ENCODE results near the gene MEIS2. TPM values are rescaled to one million over a fixed set of nuclear protein-coding genes. Genes with fewer than 3 reads are reported as not detected.

The MEIS2 gene
- total RNA-seq, 1 experiment from 2014 or later, result 4.2 TPM

- Histone ChIP-seq H3K27ac (no peak overlapping the region), H3K27me3 (replicated peaks) (peaks cover 35% of the 10 kb centered on the region), H3K4me1 (replicated peaks) (no peaks in the 10 kb centered on the region), H3K36me3 (no peaks in the 10 kb centered on the region), H3K9me3 (replicated peaks) (no peaks in the 10 kb centered on the region), H3K4me3 (no peak overlapping the region)
- DNase-seq (ENCODE audit: low read depth in 1 of 2, low spot score in 2 of 2), result no peak
Observed at GRCh38 chr15:36886191-36886590, 214.2 kb downstream of the MEIS2 start.

DNA sequence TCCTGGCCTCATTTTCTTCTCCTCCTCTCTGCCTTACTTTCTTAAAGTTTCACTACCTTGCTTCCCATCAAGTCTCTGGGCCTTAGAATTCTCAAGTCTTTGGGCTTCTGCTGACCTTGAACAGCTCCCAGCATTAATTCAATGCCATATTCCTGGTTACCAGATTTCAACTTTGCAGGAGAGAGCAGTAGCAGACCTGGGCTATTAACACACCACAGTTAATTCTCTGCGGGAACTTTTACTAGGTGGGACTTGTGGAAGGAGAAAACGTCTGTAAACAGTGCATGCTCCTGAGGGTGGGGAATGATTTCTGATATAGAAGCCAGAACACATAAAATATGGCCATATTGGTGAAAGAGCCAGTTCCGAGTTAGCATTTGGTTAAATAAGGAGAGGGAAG is 214.6 kb downstream of the MEIS2 start:
- H3K36me3 ChIP-seq, result no peaks in the 10 kb centered on the region
- no peak overlapping the region for H3K27ac ChIP-seq
- peaks cover 40% of the 10 kb centered on the region for H3K27me3 ChIP-seq (replicated peaks)
- no peaks in the 10 kb centered on the region for H3K4me1 ChIP-seq (replicated peaks)
- H3K9me3 ChIP-seq (replicated peaks), result no peaks in the 10 kb centered on the region
- no peak overlapping the region for H3K4me3 ChIP-seq
- no peak for DNase-seq (ENCODE audit: low read depth in 1 of 2, low spot score in 2 of 2)

- no peaks in the 10 kb centered on the region for H3K9me3 ChIP-seq (replicated peaks)
- H3K36me3 ChIP-seq, result no peaks in the 10 kb centered on the region
- H3K27me3 ChIP-seq (replicated peaks), result peaks cover 40% of the 10 kb centered on the region
- no peak for DNase-seq (ENCODE audit: low read depth in 1 of 2, low spot score in 2 of 2)
- no peak overlapping the region for H3K27ac ChIP-seq
- no peak overlapping the region for H3K4me3 ChIP-seq
- no peaks in the 10 kb centered on the region for H3K4me1 ChIP-seq (replicated peaks)
Observed at GRCh38 chr15:36884936-36885635, 215.3 kb downstream of the MEIS2 start.

GRCh38 chr15:36884518-36884875 is 215.9 kb downstream of the MEIS2 start:
- Histone ChIP-seq H3K36me3 (no peaks in the 10 kb centered on the region), H3K27ac (no peak overlapping the region), H3K4me3 (no peak overlapping the region), H3K4me1 (replicated peaks) (no peaks in the 10 kb centered on the region), H3K27me3 (replicated peaks) (peaks cover 40% of the 10 kb centered on the region), H3K9me3 (replicated peaks) (no peaks in the 10 kb centered on the region)
- no peak for DNase-seq (ENCODE audit: low read depth in 1 of 2, low spot score in 2 of 2)

DNA sequence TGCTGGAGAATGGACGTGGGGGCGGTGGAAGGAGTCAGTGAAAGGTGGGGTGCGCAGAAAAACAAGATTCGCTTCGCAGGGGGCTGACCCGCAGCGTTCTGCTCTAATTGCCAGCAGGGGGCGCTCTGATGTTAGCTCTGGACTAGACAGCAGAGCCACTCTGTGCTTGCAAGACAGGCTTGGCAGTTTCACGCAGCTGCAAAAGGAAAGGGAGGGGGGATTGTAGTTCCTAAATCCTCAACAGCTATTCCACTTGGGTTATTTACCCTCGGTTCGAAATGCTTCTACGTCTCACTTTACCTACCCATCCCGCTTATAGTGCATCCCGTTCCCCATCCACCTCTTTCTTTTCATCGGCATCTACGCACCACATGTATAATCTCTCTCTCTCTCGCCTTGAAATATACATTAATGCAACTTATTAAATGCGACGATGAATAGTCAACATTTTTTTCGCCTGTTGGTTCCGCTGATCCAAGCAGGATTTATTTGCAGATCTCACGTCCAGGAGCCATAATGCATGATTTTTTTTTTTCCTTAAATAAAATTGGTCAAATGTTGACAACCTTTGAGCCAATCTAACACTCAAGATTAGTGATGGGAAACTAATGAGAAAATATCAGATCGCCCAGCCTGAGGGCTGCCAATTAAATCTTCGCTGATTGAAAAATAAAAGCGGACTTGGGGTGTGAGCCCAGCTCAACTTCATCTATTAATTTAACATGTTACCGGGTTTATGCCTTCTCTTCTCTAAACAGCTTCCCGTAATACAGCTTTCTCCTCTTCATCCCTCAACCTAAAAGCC is 216.4 kb downstream of the MEIS2 start:
- Histone ChIP-seq H3K4me3 (no peak overlapping the region), H3K9me3 (replicated peaks) (no peaks in the 10 kb centered on the region), H3K27ac (no peak overlapping the region), H3K4me1 (replicated peaks) (no peaks in the 10 kb centered on the region), H3K27me3 (replicated peaks) (peaks cover 40% of the 10 kb centered on the region), H3K36me3 (no peaks in the 10 kb centered on the region)
- DNase-seq (ENCODE audit: low read depth in 1 of 2, low spot score in 2 of 2), result peak; percentile 45 to 84

DNA sequence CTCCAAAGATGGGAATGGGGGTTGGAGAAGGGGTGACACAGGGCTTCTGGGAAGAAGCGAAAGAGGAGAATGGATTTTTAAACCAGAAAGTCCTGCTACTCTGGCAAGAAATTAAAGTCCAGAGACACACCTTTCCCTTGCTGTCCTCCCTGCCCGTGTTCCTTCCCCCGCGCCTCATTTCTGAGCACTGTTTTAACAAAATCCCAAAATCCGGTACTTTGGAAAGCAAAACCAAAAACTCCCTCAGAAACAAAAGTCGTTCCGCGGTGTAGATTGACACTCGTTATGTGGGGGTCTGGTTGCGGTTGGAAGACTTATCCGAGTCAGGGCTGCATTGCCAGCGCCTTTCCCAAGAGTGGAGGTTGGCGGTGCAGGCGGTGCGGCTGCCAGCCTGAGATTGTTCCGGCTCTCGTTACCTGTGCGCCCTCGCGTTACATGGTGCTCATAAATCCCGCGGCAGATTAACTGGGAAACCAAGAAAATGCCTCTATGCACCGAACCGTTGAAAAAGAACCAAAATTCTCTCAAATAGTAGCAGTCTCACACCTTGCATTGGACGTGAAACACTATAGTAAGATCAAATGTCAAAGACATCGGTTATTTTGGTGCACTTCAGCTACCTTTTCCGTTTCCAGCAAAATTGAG is 217.7 kb downstream of the MEIS2 start:
- Histone ChIP-seq H3K4me1 (replicated peaks) (no peaks in the 10 kb centered on the region), H3K36me3 (no peaks in the 10 kb centered on the region), H3K9me3 (replicated peaks) (no peaks in the 10 kb centered on the region), H3K27me3 (replicated peaks) (peaks cover 40% of the 10 kb centered on the region), H3K27ac (no peak overlapping the region), H3K4me3 (no peak overlapping the region)
- DNase-seq (ENCODE audit: low read depth in 1 of 2, low spot score in 2 of 2), result no peak

DNA sequence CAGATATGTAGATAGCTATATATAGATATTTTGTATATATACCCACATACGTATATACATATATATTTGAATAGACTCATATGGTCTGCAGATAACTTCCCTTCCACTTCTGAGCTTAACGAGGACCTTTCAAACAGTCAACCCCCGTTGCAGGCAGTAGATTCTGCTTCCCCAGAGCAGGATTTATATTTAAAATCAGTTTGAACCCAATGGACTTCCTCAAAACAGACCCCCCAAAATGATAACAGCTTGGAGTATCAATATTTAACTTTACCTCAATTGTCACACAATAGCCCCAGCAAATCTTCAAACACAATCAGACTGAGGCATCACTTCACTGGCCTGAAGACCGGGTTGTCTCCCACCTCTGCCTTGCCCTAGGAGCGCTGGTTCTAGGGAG is 218.3 kb downstream of the MEIS2 start:
- DNase-seq (ENCODE audit: low read depth in 1 of 2, low spot score in 2 of 2), result no peak
- Histone ChIP-seq H3K4me3 (no peak overlapping the region), H3K4me1 (replicated peaks) (no peaks in the 10 kb centered on the region), H3K27ac (no peak overlapping the region), H3K9me3 (replicated peaks) (no peaks in the 10 kb centered on the region), H3K27me3 (replicated peaks) (peaks cover 40% of the 10 kb centered on the region), H3K36me3 (no peaks in the 10 kb centered on the region)

DNA sequence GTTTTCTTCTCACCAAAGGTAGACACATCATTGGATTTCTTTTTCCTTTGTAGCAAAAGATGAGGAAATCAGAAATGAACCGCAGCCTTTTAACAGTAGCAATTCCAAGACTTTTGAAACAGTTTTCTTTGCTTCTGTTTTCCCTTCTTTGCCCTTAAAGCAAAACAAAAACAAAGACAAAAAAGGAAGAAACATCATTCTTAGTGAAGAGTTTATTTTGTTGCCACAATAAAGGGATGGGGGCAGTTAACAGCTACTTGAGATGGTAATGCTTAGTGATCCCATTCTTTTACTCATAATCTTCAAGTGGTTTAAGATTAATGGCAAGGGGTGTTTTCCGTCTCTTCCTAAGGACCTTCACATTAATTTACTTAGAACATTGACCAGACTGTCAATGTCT is 218.8 kb downstream of the MEIS2 start:
- no peaks in the 10 kb centered on the region for H3K4me1 ChIP-seq (replicated peaks)
- H3K27ac ChIP-seq, result no peak overlapping the region
- H3K9me3 ChIP-seq (replicated peaks), result no peaks in the 10 kb centered on the region
- peaks cover 40% of the 10 kb centered on the region for H3K27me3 ChIP-seq (replicated peaks)
- H3K4me3 ChIP-seq, result no peak overlapping the region
- no peak for DNase-seq (ENCODE audit: low read depth in 1 of 2, low spot score in 2 of 2)
- H3K36me3 ChIP-seq, result no peaks in the 10 kb centered on the region

GRCh38 chr15:36880913-36881460 is 219.4 kb downstream of the MEIS2 start:
- no peak overlapping the region for H3K4me3 ChIP-seq
- H3K9me3 ChIP-seq (replicated peaks), result no peaks in the 10 kb centered on the region
- no peak for DNase-seq (ENCODE audit: low read depth in 1 of 2, low spot score in 2 of 2)
- no peaks in the 10 kb centered on the region for H3K4me1 ChIP-seq (replicated peaks)
- peaks cover 45% of the 10 kb centered on the region for H3K27me3 ChIP-seq (replicated peaks)
- no peak overlapping the region for H3K27ac ChIP-seq
- H3K36me3 ChIP-seq, result no peaks in the 10 kb centered on the region

DNA sequence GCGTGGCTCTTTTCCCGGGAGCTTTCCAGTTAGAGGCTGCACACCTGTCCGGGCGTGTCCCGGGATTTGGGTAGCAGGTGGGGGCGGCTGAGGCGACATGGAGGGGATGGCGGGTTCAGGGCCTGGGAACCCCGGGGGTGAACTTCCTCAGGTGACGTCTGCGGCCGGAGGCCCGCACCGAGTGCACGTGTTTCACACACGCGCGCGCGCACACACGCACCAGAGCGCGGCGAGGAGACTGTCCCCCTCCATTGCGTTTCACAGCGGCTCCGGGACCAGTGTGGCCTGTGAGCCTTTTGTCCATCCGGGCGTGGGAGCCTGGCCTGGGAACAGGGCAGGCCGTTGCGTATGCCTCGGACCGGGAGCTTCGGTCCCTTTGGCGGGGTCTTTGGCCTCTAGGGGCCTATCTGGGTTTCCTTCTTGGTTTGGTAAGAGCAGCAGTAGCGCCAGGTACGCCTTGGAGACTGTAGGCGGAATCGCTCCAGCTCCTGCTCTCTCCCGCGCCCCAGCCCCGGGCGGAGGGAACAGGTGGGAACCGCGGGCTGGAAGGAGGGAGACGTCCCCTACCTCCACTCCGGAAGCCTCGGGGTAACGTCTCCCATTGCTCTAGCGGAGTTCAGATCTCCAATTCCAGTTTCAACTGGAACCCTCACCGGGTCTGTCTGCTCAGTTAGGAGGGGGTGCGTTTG is 220.0 kb downstream of the MEIS2 start:
- peaks cover 45% of the 10 kb centered on the region for H3K27me3 ChIP-seq (replicated peaks)
- DNase-seq (ENCODE audit: low read depth in 1 of 2, low spot score in 2 of 2), result no peak
- H3K4me1 ChIP-seq (replicated peaks), result no peaks in the 10 kb centered on the region
- no peaks in the 10 kb centered on the region for H3K9me3 ChIP-seq (replicated peaks)
- H3K27ac ChIP-seq, result no peak overlapping the region
- H3K36me3 ChIP-seq, result no peaks in the 10 kb centered on the region
- no peak overlapping the region for H3K4me3 ChIP-seq

DNA sequence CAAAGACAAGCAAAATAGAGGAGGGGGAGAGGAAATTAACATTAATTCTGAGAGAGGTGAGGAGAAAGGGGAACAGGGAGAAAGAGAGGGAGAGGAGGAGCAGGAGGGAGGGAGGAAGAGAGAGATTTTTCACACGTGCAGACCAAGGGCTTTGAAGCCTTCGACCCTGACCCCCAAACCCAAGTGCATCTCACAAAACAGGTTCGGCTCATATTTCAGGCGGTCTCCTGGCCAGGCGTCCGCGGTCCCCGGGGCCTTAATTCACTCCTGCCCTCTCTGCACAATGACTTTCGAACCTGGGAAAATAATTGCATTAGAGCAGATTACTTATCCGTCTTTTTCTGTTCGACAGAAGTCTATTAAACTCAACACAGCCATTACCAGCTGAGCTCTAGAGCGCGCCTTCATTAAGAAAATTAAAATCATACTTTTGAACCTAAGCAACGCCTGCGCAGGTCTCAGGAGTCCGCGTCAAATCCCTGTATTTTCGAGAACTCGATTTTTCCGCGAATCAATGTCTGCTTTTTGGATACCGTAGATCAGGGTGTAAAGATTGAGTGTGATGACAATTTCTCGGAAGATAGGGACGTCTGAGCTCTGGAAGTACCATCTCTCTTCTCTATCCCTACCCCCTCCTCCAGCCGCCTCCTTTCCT is 220.7 kb downstream of the MEIS2 start:
- DNase-seq (ENCODE audit: low read depth in 1 of 2, low spot score in 2 of 2), result no peak
- no peaks in the 10 kb centered on the region for H3K36me3 ChIP-seq
- no peak overlapping the region for H3K4me3 ChIP-seq
- no peak overlapping the region for H3K27ac ChIP-seq
- no peaks in the 10 kb centered on the region for H3K4me1 ChIP-seq (replicated peaks)
- no peaks in the 10 kb centered on the region for H3K9me3 ChIP-seq (replicated peaks)
- H3K27me3 ChIP-seq (replicated peaks), result peaks cover 48% of the 10 kb centered on the region

- H3K4me3 ChIP-seq, result no peak overlapping the region
- H3K27me3 ChIP-seq (replicated peaks), result peaks cover 43% of the 10 kb centered on the region
Observed at GRCh38 chr15:36878684-36879262, 221.6 kb downstream of the MEIS2 start.

More at GRCh38 chr15:36878684-36879262, 221.6 kb downstream of the MEIS2 start:
- H3K4me1 ChIP-seq (replicated peaks), result no peaks in the 10 kb centered on the region
- no peak for DNase-seq (ENCODE audit: low read depth in 1 of 2, low spot score in 2 of 2)
- no peaks in the 10 kb centered on the region for H3K36me3 ChIP-seq
- no peak overlapping the region for H3K27ac ChIP-seq
- H3K9me3 ChIP-seq (replicated peaks), result no peaks in the 10 kb centered on the region
